HepG2 (cell line): ENCODE results near the gene NCF4.

ENCODE experiments used
- CBX2 ChIP-seq, 2 experiments: fragments of 200-600 bp in 1 of 2; sonication (generic); formaldehyde crosslinking in 1 of 2; IDR thresholded peaks; 2 replicates each; pipeline versions ENCODE4 v1.7.0 to v1.8.1; 2018 to 2022; ENCODE audit warnings: low read depth in 2 of 2, low read length in 1 of 2, mild to moderate bottlenecking in 1 of 2, missing genetic modification reagents in 1 of 2
- CEBPB ChIP-seq: IDR thresholded peaks from 2 replicates; pipeline ENCODE4 v1.6.1; 2011; ENCODE audit warnings: low read depth, low read length, improper control_type of control experiment, borderline replicate concordance
- HNRNPLL ChIP-seq: fragments of 200-400 bp; formaldehyde crosslinking; IDR thresholded peaks from 2 replicates; pipeline ENCODE4 v1.6.1; 2017; ENCODE audit warnings: mild to moderate bottlenecking, low read depth, low read length; ENCODE audit not compliant: poor library complexity, severe bottlenecking
- MAFF ChIP-seq: IDR thresholded peaks from 2 replicates; pipeline ENCODE4 v1.6.1; 2011; ENCODE audit warnings: low read depth, low read length, improper control_type of control experiment
- NFE2L2 ChIP-seq: fragments of 150-350 bp; IDR thresholded peaks from 2 replicates; pipeline ENCODE4 v1.6.1; 2014; ENCODE audit warnings: low read length
- ZNF253 ChIP-seq: sonication (generic); formaldehyde crosslinking; IDR thresholded peaks from 2 replicates; pipeline ENCODE4 v1.8.0; 2022; ENCODE audit warnings: mild to moderate bottlenecking, missing genetic modification reagents, borderline replicate concordance
- TF ChIP-seq, protein P1 (sequence below): IDR thresholded peaks from 2 replicates; pipeline ENCODE4 v1.6.1; 2016; ENCODE audit warnings: low read depth
- TF ChIP-seq, protein P2 (sequence below): sonication (generic); formaldehyde crosslinking; IDR thresholded peaks from 2 replicates; pipeline ENCODE4 v1.5.0; 2020; ENCODE audit warnings: mild to moderate bottlenecking, missing genetic modification reagents, moderate library complexity
- TF ChIP-seq, protein P3 (sequence below): sonication (generic); formaldehyde crosslinking; IDR thresholded peaks from 2 replicates; pipeline ENCODE4 v1.5.0; 2020; ENCODE audit warnings: mild to moderate bottlenecking, missing genetic modification reagents
- TF ChIP-seq, protein P4 (sequence below): sonication (generic); formaldehyde crosslinking; IDR thresholded peaks from 2 replicates; pipeline ENCODE4 v1.4.0; 2020; ENCODE audit warnings: mild to moderate bottlenecking, missing genetic modification reagents
- TF ChIP-seq, protein P5 (sequence below): sonication (generic); formaldehyde crosslinking; conservative IDR thresholded peaks from 2 replicates; pipeline ENCODE4 v1.4.0; 2020; ENCODE audit warnings: mild to moderate bottlenecking, missing genetic modification reagents, moderate library complexity

DNA sequence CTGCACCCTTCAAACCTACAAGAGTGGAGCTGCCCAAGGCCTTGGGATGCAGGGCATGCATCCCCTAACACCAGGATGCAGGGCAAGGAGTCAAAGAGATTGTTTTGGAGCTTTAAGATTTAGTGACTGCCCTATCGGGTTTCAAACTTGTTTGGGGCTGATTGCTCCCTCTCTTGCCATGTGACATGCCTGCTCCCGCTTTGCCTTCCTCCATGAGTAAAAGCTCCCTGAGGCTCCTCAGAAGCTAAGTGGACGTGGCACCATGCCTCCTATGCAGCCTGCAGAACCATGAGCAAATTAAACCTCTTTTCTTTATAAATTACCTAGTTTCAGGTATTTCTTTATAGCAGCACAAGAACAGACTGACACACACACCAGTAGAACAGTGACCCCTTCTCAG is 36.8 kb downstream of the NCF4 start:
- TF ChIP-seq, protein P1, sequence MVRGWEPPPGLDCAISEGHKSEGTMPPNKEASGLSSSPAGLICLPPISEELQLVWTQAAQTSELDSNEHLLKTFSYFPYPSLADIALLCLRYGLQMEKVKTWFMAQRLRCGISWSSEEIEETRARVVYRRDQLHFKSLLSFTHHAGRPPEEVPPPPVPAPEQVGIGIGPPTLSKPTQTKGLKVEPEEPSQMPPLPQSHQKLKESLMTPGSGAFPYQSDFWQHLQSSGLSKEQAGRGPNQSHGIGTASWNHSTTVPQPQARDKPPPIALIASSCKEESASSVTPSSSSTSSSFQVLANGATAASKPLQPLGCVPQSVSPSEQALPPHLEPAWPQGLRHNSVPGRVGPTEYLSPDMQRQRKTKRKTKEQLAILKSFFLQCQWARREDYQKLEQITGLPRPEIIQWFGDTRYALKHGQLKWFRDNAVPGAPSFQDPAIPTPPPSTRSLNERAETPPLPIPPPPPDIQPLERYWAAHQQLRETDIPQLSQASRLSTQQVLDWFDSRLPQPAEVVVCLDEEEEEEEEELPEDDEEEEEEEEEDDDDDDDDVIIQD, result no peak
- TF ChIP-seq NFE2L2 (no peak), MAFF (no peak), HNRNPLL (no peak), ZNF253 (CRISPR knock-in tag) (no peak), CBX2 (IDR thresholded peaks at IDR 0.05; ENCODE audit: low read depth, low read length) (no peak), CBX2 (CRISPR knock-in tag; IDR thresholded peaks at IDR 0.05; ENCODE audit: low read depth) (no peak), CEBPB (no peak)
- TF ChIP-seq, protein P2, sequence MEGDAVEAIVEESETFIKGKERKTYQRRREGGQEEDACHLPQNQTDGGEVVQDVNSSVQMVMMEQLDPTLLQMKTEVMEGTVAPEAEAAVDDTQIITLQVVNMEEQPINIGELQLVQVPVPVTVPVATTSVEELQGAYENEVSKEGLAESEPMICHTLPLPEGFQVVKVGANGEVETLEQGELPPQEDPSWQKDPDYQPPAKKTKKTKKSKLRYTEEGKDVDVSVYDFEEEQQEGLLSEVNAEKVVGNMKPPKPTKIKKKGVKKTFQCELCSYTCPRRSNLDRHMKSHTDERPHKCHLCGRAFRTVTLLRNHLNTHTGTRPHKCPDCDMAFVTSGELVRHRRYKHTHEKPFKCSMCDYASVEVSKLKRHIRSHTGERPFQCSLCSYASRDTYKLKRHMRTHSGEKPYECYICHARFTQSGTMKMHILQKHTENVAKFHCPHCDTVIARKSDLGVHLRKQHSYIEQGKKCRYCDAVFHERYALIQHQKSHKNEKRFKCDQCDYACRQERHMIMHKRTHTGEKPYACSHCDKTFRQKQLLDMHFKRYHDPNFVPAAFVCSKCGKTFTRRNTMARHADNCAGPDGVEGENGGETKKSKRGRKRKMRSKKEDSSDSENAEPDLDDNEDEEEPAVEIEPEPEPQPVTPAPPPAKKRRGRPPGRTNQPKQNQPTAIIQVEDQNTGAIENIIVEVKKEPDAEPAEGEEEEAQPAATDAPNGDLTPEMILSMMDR (CRISPR knock-in tag), result no peak
- TF ChIP-seq, protein P3, sequence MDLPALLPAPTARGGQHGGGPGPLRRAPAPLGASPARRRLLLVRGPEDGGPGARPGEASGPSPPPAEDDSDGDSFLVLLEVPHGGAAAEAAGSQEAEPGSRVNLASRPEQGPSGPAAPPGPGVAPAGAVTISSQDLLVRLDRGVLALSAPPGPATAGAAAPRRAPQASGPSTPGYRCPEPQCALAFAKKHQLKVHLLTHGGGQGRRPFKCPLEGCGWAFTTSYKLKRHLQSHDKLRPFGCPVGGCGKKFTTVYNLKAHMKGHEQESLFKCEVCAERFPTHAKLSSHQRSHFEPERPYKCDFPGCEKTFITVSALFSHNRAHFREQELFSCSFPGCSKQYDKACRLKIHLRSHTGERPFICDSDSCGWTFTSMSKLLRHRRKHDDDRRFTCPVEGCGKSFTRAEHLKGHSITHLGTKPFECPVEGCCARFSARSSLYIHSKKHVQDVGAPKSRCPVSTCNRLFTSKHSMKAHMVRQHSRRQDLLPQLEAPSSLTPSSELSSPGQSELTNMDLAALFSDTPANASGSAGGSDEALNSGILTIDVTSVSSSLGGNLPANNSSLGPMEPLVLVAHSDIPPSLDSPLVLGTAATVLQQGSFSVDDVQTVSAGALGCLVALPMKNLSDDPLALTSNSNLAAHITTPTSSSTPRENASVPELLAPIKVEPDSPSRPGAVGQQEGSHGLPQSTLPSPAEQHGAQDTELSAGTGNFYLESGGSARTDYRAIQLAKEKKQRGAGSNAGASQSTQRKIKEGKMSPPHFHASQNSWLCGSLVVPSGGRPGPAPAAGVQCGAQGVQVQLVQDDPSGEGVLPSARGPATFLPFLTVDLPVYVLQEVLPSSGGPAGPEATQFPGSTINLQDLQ, result no peak
- TF ChIP-seq, protein P4, sequence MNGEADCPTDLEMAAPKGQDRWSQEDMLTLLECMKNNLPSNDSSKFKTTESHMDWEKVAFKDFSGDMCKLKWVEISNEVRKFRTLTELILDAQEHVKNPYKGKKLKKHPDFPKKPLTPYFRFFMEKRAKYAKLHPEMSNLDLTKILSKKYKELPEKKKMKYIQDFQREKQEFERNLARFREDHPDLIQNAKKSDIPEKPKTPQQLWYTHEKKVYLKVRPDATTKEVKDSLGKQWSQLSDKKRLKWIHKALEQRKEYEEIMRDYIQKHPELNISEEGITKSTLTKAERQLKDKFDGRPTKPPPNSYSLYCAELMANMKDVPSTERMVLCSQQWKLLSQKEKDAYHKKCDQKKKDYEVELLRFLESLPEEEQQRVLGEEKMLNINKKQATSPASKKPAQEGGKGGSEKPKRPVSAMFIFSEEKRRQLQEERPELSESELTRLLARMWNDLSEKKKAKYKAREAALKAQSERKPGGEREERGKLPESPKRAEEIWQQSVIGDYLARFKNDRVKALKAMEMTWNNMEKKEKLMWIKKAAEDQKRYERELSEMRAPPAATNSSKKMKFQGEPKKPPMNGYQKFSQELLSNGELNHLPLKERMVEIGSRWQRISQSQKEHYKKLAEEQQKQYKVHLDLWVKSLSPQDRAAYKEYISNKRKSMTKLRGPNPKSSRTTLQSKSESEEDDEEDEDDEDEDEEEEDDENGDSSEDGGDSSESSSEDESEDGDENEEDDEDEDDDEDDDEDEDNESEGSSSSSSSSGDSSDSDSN (CRISPR knock-in tag), result no peak
- TF ChIP-seq, protein P5, sequence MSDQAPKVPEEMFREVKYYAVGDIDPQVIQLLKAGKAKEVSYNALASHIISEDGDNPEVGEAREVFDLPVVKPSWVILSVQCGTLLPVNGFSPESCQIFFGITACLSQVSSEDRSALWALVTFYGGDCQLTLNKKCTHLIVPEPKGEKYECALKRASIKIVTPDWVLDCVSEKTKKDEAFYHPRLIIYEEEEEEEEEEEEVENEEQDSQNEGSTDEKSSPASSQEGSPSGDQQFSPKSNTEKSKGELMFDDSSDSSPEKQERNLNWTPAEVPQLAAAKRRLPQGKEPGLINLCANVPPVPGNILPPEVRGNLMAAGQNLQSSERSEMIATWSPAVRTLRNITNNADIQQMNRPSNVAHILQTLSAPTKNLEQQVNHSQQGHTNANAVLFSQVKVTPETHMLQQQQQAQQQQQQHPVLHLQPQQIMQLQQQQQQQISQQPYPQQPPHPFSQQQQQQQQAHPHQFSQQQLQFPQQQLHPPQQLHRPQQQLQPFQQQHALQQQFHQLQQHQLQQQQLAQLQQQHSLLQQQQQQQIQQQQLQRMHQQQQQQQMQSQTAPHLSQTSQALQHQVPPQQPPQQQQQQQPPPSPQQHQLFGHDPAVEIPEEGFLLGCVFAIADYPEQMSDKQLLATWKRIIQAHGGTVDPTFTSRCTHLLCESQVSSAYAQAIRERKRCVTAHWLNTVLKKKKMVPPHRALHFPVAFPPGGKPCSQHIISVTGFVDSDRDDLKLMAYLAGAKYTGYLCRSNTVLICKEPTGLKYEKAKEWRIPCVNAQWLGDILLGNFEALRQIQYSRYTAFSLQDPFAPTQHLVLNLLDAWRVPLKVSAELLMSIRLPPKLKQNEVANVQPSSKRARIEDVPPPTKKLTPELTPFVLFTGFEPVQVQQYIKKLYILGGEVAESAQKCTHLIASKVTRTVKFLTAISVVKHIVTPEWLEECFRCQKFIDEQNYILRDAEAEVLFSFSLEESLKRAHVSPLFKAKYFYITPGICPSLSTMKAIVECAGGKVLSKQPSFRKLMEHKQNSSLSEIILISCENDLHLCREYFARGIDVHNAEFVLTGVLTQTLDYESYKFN (CRISPR knock-in tag), result no peak
